Astrocyte of the spinal cord (primary cell): ENCODE measurements around the gene SCRN2.

Experiments used
- DNase-seq: peaks from one replicate; pipeline ENCODE4 v3.0.0; 2011; ENCODE audit warnings: low read depth, low spot score
- H3K4me3 ChIP-seq: 2 replicates; pipeline ENCODE4 v1.5.1; 2011; ENCODE audit warnings: low read depth, mild to moderate bottlenecking, low read length, moderate library complexity
- CTCF ChIP-seq: IDR thresholded peaks from 2 replicates; pipeline ENCODE4 v1.5.1; 2012; ENCODE audit warnings: low read depth, mild to moderate bottlenecking, low read length, inconsistent platforms
- in situ Hi-C: cut with HindIII; loops from 2 replicates; pipeline ENCODE4 v1.10.0; 2017; ENCODE audit warnings: low sequenced_read_pairs

SCRN2 gene

DNA sequence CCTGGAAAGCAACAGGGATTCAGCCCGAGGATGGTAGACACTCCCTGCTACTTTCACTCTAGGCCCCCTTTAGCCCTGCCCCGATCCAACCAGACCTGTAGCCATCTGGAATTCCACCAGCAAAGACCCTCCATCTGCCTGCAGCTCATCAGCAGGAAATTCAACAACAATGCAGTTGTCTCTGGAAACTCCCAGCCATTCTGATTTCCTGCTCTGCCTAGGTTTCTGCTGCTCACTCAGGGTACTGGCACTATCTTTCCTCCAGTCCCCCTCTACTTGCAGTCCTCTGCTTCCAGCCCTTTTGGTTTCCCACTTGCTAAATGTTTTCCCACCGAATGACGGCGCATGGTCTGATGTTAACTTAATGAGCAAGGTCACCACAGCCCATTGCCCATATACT is 12.5 kb upstream of the SCRN2 start:
- in situ Hi-C loops, result no loop called here
- DNase-seq, result no peak
- no peak for TF ChIP-seq CTCF
- H3K4me3 ChIP-seq, result no peak overlapping the region

GRCh38 chr17:47852113-47852949 is 11.3 kb upstream of the SCRN2 start:
- TF ChIP-seq CTCF, result no peak
- no peak overlapping the region for H3K4me3 ChIP-seq
- in situ Hi-C loops, result no loop called here
- no peak for DNase-seq

DNA sequence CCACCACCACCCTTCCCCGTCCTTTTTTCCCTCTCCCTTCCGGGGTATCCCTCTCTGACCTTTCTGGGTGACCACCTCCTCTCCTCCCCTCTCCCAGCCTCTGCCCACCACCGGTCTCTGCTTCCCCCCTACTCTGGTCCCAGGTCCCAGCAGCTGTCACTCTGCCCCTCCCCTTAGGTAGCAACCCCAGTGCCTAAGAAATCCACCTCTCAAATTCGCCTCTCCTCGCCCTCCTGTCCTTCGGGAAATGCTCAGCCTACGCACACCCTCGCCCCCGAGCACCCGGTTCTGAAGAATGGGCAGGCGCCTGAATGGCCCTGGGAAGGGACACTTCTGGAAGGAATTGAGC is 10.7 kb upstream of the SCRN2 start:
- in situ Hi-C loops, result no loop called here
- DNase-seq, result no peak
- TF ChIP-seq CTCF, result no peak
- no peak overlapping the region for H3K4me3 ChIP-seq

DNA sequence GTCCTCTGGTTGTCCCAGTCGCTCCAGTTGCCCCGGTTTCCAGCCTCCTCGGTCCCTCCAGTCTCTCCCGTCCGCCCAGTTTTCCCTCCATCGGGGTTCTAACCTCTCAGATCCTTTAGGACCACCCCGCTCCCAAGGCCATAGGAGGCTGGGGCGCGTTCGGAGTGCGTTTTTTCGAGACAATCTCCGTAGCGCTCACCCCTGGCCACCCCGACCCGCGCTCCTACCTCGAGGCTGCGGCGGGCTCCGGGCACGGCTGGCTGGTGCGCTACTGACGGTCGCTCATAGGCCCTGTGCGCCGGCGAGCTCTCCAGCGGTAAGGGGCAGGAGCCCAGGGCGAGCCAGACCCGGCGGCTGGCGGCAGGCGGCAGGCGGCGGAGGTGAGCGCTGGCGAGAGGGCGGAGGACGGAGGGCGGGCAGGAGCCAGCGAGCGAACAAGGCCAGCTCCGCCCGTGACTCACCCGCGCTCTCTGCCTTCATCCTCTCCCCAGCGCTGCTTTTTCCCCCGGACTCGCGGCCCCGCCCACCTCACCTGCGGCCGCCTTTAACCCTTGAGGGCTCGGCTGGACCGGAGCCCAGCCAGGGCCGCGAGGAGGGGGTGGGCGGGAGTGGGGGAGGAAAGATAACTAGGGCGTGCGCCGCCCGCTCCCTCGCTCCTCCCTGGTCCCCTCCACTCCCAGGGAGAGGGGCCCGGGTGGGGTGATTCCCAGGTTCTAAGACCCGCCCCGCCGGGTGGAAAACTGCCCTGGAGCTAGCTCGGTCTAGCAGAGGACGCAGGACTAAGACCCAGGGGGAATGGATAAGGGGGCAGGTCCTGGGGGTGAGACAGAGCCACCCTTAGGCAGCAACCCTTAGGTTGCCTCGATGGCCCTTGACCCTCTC is 9.9 kb upstream of the SCRN2 start, which contains the start of gene SP6:
SP6 (minus strand) TSS at position 472 of the 882 bp plus-strand sequence. CDS start 2,734 bp downstream, outside the sequence.
- H3K4me3 ChIP-seq, result no peak within 1 kb of the TSS
- in situ Hi-C loops, result no loop called here
- no peak for TF ChIP-seq CTCF
- DNase-seq, result peak; percentile 24

- TF ChIP-seq CTCF, result no peak
- no peak for DNase-seq
- in situ Hi-C loops, result no loop called here
- no peak overlapping the region for H3K4me3 ChIP-seq
Observed at GRCh38 chr17:47850373-47850691, 9.3 kb upstream of the SCRN2 start.

- no peak for DNase-seq
- no peak overlapping the region for H3K4me3 ChIP-seq
- no peak for TF ChIP-seq CTCF
- in situ Hi-C loops, result no loop called here
Observed at GRCh38 chr17:47848198-47848513, 7.1 kb upstream of the SCRN2 start.
